RPMI7951 (cell line): ENCODE data around the gene ZC3HAV1L. TPM values are rescaled to one million over a fixed set of nuclear protein-coding genes. Genes with fewer than 3 reads are reported as not detected.
"Not testable (repeated sequence)": the region's sequence is repeated elsewhere in the genome, so short reads cannot be mapped to it uniquely, and the experiment has no call there.

ENCODE experiments used
- DNase-seq: peaks from one replicate; pipeline ENCODE4 v3.0.0-alpha.2; 2012; ENCODE audit warnings: low read depth
- total RNA-seq: library from RNA; depleted of rRNA; stranded (reverse); fragments of >200 nt; shearing (Covaris generic); gene quantifications from 2 replicates; pipeline ENCODE4 v1.2.3, GENCODE V29; 2014; rRNA removed

ZC3HAV1L gene
- total RNA-seq, 1 experiment from 2014 or later: 11.4 TPM

DNA sequence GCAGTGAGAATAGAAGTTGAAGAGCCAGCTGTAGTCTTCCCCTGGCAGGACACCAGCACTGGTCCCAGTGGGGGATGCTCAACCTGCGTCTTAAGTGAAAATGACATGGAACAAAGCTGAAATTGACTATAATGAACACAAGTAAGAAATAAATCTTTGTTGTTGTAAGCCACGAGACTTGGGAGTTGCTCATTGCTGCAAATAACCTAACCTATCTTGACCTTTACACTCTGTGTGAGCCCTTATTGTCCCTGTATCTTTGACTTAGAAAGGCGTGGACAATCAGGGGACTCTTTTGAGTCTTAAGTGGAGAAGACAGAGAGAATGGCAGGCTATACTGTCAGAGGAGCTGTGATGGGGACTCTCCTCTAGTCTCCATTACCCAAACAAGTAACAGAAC lies 16.9 kb downstream of the ZC3HAV1L start:
- no peak for DNase-seq

DNA sequence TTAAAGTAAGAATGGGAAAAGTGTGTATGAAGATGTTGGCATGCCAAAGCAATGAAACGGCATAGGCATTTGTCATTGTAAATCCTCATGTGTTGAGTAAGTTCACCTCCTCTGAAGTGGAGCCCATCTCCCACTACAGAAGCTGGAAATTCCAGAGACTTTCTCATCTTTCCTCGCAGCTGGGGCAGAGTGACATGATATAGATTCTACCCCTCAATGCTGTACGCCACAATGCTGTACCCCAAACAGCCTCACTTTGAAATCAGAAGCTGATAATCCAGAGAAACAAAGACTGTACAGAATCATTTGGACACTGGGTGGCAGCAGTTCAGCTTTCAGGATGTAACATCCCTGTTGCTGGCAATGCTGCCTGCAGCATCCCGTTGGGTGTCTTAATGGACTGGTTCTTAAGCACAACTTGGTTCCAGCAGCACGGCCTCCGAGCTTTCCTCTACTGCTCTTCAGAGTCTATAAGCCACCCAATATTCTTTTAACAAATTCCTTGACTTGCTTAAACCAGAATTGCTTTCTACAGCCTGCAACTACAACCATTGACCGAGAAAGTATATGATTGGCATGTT lies 18.8 kb downstream of the ZC3HAV1L start:
- peak; percentile 79 for DNase-seq

DNA sequence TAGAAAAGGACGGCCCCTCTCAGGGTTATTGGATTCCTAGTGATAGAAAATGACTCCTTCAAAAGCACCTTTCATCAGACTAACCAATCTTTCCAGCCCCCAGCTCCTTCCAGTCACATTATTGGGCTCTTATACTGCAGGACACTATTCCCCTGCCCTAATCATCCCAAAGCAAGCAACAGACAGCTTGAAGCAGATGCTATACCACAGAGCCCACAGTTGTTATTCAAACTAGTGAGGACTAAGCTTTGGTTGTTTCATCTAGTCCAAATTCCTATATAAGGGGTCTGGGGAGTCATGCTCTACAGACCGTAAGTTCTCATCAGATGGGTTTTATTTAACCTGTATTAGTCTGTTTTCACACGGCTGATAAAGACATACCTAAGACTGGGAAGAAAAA lies 24.5 kb downstream of the ZC3HAV1L start:
- DNase-seq: no peak

DNA sequence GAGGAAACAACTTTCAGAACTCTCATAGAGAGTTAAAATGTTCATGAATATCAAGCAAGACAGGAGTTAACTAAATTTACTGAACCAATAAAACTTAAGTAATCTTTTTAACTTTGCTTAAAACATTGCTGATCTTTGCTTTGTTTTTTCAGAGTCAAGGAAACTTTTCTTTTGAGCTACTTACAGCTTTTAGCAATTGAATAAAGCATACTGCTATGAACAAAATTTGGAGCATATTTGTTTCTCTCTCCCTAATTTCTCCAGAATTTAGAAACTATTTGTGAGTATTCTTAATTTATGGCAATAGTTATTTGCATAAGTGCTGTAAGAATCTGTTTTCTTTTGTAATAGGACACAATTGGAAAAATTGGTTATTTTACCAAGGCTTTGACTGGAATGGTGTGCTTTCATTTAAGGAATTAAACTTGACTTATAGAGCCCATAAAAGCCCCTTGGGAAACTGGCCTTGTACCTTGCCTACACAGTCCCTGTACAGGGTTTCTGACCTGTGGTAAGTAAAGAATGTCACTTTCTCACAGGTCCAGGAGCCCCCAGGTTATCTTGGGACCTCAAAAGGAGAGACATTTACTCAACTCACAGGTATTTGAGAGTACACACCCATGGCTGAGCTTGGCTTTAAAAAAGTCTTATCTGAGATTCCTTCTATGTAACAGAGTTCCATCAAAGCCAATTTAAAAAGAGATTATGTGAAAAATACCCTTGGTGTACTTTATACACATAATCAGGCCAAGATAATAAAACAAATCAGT lies 31.3 kb downstream of the ZC3HAV1L start:
- no peak for DNase-seq

GRCh38 chr7:138999414-138999813 lies 36.4 kb downstream of the ZC3HAV1L start:
- no peak for DNase-seq

DNA sequence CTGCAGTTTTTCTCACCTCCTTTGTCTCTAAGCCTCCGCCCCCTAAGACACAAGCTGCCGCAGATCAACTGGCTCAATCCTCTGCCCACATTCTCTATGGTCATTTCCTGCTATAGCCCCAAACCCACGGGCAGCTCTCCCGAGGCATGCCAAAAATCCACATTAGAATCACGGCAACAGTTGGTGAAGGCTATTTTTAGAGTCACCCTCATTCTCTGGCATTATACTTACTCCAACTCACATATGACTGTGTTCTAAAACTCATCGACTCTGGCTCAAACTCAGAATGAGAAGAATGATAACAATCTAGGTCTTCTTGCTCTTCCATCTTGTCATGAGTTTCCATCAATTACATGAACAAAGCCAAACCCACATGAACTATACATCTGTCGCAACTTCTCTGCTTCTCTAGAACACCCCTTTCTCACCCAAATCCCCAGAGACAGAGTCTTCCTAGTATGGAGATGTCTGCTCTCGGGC lies 43.8 kb downstream of the ZC3HAV1L start:
- DNase-seq: peak; percentile 87

GRCh38 chr7:138987686-138988085 lies 48.2 kb downstream of the ZC3HAV1L start:
- DNase-seq: no peak

DNA sequence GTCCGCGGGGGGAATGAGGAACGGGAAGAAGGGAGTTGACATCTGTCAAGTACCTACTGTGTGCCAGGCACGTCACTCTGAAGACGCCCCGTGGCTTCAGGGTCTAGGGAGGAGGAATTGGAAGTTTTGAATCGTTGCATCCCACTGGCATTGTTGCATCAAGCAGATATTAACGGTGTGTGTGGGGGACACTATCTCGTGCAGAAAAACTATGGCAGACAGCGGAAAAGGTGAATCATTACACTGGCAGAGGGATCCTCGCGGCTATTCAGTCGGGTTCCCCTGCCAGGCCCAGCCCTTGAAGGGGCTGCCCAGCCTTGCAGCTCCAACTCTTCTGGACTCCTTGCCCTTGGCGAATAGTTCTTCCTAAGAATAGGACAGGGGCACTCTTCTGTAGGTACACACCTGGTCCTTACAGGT lies 53.6 kb downstream of the ZC3HAV1L start:
- peak; percentile 63 for DNase-seq

DNA sequence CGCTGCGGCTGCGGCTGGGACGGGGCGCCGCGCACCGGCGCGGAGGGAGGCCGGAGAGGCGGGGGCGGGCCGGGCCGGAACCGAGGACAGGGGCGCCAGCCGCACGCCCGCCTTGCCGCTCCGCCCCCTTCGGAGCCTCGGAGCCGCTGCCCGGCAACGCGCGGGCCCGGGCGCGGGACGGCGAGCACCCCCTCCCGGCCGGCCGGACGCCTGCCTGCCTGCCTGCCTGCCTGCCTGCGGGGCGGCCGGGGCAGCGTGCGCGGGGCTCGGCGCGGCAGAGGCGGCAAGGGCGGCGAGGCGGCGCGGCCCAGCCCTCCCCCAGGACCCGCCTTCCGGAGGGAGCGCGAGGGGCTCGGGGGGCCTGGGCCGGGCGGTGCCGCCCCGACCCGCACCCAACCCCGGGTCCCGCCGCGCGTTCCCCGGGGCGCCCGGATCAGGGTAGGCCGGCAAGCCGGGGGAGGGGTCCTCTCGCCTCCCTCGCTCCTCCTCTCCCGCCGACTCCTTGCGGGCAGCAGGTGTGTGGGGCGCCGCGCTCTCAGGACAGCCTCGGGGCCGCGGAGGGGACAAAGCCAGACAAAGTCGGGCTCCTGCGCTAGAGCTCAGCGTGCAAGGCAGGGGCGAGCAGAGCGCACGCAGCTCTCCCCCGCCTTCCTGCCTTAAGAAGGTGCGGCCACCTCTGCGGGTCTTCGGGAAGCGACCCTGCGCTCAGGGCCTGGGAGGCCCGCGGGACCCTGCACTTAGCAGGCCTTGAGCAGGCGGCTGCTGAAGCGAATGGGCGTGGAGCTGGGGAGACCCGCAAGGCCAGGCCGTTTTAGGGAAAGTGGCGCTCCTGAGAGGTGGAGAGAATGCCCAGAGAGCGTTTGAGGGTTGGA lies 54.3 kb downstream of the ZC3HAV1L start, which contains the start of gene KIAA1549:
KIAA1549 (minus strand) TSS at position 58 of the 872 bp plus-strand sequence. CDS start 120 bp downstream, outside the sequence.
- peak; percentile 77 for DNase-seq

DNA sequence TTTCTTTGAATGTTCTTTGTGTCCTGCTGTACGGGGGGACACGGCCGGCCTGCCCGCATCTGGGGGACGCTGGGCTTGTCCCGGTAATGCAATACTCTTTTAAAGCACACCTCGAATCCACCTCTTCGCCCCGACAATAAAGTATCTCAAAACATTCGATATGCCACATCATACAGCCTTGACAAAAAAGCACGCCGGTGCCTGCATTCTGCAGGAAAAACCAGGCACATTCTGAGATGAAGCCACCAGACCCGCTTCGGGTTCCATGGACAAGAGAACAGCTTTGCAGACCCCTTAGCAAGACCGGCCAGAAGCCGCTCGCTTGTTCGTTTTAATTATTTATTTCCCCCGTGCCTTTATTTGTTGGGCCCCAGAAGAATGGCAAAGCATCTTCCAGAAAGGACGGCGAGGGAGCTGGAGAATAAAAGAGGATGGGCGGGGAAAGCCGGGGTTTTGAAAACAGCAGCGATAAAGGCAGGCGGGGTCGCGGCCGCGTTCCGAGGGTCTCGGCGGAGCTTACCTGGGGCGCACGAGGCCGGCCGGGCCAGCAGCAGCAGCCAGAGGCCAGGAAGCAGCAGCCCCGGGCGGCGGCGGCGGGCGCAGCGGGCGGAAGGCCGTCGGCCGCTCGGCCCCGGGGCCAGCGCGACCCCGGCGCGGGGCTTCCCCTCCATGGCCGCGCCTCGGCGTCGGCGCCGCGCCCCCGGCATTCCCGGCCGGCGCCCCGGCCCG lies 55.1 kb downstream of the ZC3HAV1L start:
- DNase-seq: no peak

GRCh38 chr7:138979988-138980562 lies 55.8 kb downstream of the ZC3HAV1L start:
- no peak for DNase-seq

GRCh38 chr7:138979226-138979979 lies 56.4 kb downstream of the ZC3HAV1L start:
- peak; percentile 36 for DNase-seq

GRCh38 chr7:138978541-138979184 lies 57.2 kb downstream of the ZC3HAV1L start:
- DNase-seq: no peak

- DNase-seq: not testable (repeated sequence)
These were observed 59.7 kb downstream of the ZC3HAV1L start for GRCh38 chr7:138976161-138976560.

Other genes with a start within 250 kb of the ZC3HAV1L start
- not detected in 2 replicates for gene TMEM213, start 238.0 kb downstream of the ZC3HAV1L start, total RNA-seq
- gene ATP6V0A4, start 237.8 kb downstream of the ZC3HAV1L start, total RNA-seq: not detected in 2 replicates
- 4.1 and 6.4 TPM in 2 replicates for gene KIAA1549, start 54.7 kb downstream of the ZC3HAV1L start, total RNA-seq
- gene ZC3HAV1, start 73.7 kb upstream of the ZC3HAV1L start, total RNA-seq: 33.1 and 37.2 TPM in 2 replicates
- 3.5 and 3.6 TPM in 2 replicates for gene UBN2, start 195.2 kb upstream of the ZC3HAV1L start, total RNA-seq